ENCODE data around the gene SRPK3.

GRCh38 chrX:153784325-153784967, 3.6 kb downstream of the SRPK3 start:
- no peak for TF ChIP-seq CTCF (conservative IDR thresholded peaks at IDR 0.05; ENCODE audit: low read length)
- no peak for TF ChIP-seq EZH2phosphoT487 (IDR thresholded peaks at IDR 0.05; ENCODE audit: borderline replicate concordance, low read depth, low read length)
